ENCODE results near the gene KRTAP5-7. TPM values are rescaled to one million over a fixed set of nuclear protein-coding genes. Genes with fewer than 3 reads are reported as not detected.
"Not testable (repeated sequence)": the region's sequence is repeated elsewhere in the genome, so short reads cannot be mapped to it uniquely, and the experiment has no call there.

Gene KRTAP5-7
- total RNA-seq, 1 donor from 2014 or later, result not detected

DNA sequence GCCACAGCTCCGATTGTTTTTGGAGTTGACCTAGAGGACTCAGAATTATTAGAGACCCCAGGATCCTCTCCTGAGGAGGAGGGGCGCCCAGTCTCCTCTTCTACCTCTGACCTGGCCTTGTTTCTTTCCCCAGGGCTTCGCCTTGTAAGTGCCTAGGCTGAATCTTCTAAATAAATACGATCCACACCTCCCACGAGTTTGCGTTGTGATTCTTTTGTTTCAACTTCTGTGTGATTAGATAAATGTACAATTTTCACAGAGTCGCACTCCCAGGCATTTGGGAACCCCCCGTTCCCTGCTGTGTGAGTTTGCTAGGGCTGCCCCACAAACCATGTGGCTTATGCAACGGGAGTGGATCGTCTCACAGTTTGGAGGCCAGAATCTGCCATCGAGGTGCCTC is 11.9 kb downstream of the KRTAP5-7 start:
- no peak overlapping the region for H3K4me2 ChIP-seq
- peaks cover 14% of the 10 kb centered on the region for H3K4me1 Mint-ChIP-seq
- no peak overlapping the region for H3K27ac Mint-ChIP-seq
- no peaks in the 10 kb centered on the region for H3K4me1 ChIP-seq
- no peak for TF ChIP-seq EZH2phosphoT487 (IDR thresholded peaks at IDR 0.05)
- H3K27me3 Mint-ChIP-seq (ENCODE audit: insufficient read depth, low read depth), result peaks cover 9% of the 10 kb centered on the region
- H3K27me3 ChIP-seq, result no peaks in the 10 kb centered on the region
- H2AFZ ChIP-seq (replicated peaks), result no peak overlapping the region
- peaks cover 5% of the 10 kb centered on the region for H3K9me3 Mint-ChIP-seq
- H3K4me3 Mint-ChIP-seq, result no peak overlapping the region
- H3K4me3 ChIP-seq, result no peak overlapping the region
- H3K9ac ChIP-seq, result no peak overlapping the region
- no peaks in the 10 kb centered on the region for H3K79me2 ChIP-seq (ENCODE audit: low read depth)
- H3K36me3 ChIP-seq, result no peaks in the 10 kb centered on the region
- no peak for DNase-seq (ENCODE audit: low spot score)
- no peaks in the 10 kb centered on the region for H4K20me1 ChIP-seq (ENCODE audit: low read depth)
- no peaks in the 10 kb centered on the region for H3F3A ChIP-seq (ENCODE audit: low read depth)
- H3K9me3 ChIP-seq (ENCODE audit: low read depth), result no peaks in the 10 kb centered on the region
- no peak overlapping the region for H3K27ac ChIP-seq
- H3K36me3 Mint-ChIP-seq, result no peaks in the 10 kb centered on the region

DNA sequence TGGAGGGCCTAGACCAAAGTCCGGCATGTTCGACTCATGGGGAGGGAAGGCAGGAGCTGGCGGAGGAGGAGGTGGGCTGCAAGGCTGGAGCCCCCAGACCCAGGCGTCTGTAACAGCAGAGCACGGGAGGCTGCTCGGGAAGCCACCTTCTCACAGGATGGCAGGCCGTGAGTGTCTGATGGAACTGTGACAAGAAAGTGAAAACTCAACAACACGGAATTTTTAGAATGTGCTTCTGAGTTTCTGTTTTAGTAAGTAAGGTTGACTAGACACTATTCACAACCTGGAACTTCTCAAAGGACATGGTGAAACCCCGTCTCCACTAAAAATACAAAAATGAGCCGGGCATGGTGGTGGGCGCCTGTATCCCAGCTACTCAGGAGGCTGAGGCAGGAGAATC is 12.9 kb downstream of the KRTAP5-7 start:
- H3K27ac ChIP-seq; H3K4me2 ChIP-seq; H3F3A ChIP-seq (ENCODE audit: low read depth); H3K27me3 Mint-ChIP-seq (ENCODE audit: insufficient read depth, low read depth); H3K36me3 ChIP-seq; H3K4me3 Mint-ChIP-seq; H3K9me3 ChIP-seq (ENCODE audit: low read depth); H3K27ac Mint-ChIP-seq; H3K4me3 ChIP-seq; H3K79me2 ChIP-seq (ENCODE audit: low read depth); DNase-seq (ENCODE audit: low spot score); H4K20me1 ChIP-seq (ENCODE audit: low read depth); H3K9ac ChIP-seq; H3K27me3 ChIP-seq; H3K4me1 ChIP-seq; H3K36me3 Mint-ChIP-seq; H3K9me3 Mint-ChIP-seq; H2AFZ ChIP-seq (replicated peaks): not testable (repeated sequence)
- peaks cover 24% of the 10 kb centered on the region for H3K4me1 Mint-ChIP-seq

GRCh38 chr11:71540521-71541304 is 13.6 kb downstream of the KRTAP5-7 start:
- not testable (repeated sequence) for H3K9me3 ChIP-seq (ENCODE audit: low read depth); H3K4me3 ChIP-seq; H3K79me2 ChIP-seq (ENCODE audit: low read depth); H3K4me3 Mint-ChIP-seq; H3K9me3 Mint-ChIP-seq; H2AFZ ChIP-seq (replicated peaks); H3F3A ChIP-seq (ENCODE audit: low read depth); H3K9ac ChIP-seq; H3K36me3 ChIP-seq; H3K4me1 ChIP-seq; DNase-seq (ENCODE audit: low spot score); H3K27me3 Mint-ChIP-seq (ENCODE audit: insufficient read depth, low read depth); H3K4me2 ChIP-seq; H4K20me1 ChIP-seq (ENCODE audit: low read depth); H3K27me3 ChIP-seq; H3K36me3 Mint-ChIP-seq; H3K27ac ChIP-seq
- peaks cover 29% of the 10 kb centered on the region for H3K4me1 Mint-ChIP-seq
- peak overlapping the region; percentile 7 for H3K27ac Mint-ChIP-seq

DNA sequence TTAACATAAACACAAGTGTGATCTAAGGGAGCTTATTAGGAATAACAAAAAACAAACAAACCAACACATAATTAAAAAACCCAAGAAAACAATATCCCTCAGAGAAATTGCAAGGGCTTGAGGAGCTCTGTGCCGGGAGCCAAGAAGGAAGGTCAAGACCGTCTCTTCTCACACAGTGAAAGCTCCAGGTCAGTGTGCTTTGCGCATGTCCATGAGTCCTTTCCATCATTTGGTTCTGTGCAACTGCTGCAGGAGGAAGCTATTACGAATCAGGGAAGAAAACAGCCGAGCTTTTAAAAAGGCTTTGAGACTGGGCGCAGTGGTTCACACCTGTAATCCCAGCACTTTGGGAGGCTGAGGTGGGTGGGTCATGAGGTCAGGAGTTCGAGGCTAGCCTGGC is 15.3 kb downstream of the KRTAP5-7 start:
- no peak for TF ChIP-seq EZH2 (IDR thresholded peaks at IDR 0.05)
- no peak for TF ChIP-seq CTCF (IDR thresholded peaks at IDR 0.05)
- TF ChIP-seq EZH2phosphoT487 (IDR thresholded peaks at IDR 0.05), result no peak
- H3K9me3 Mint-ChIP-seq, result peaks cover 14% of the 10 kb centered on the region
- no peaks in the 10 kb centered on the region for H3F3A ChIP-seq (ENCODE audit: low read depth)
- H3K4me1 ChIP-seq, result no peaks in the 10 kb centered on the region
- H3K9me3 ChIP-seq (ENCODE audit: low read depth), result no peaks in the 10 kb centered on the region
- peaks cover 4% of the 10 kb centered on the region for H3K36me3 Mint-ChIP-seq
- no peak overlapping the region for H3K27ac ChIP-seq
- no peaks in the 10 kb centered on the region for H3K27me3 ChIP-seq
- no peak overlapping the region for H3K4me3 ChIP-seq
- H3K4me2 ChIP-seq, result no peak overlapping the region
- no peak overlapping the region for H3K4me3 Mint-ChIP-seq
- H4K20me1 ChIP-seq (ENCODE audit: low read depth), result no peaks in the 10 kb centered on the region
- H3K36me3 ChIP-seq, result no peaks in the 10 kb centered on the region
- no peak for DNase-seq (ENCODE audit: low spot score)
- peaks cover 13% of the 10 kb centered on the region for H3K27me3 Mint-ChIP-seq (ENCODE audit: insufficient read depth, low read depth)
- H3K4me1 Mint-ChIP-seq, result peaks cover 29% of the 10 kb centered on the region
- no peak overlapping the region for H3K9ac ChIP-seq
- H3K27ac Mint-ChIP-seq, result no peak overlapping the region
- no peaks in the 10 kb centered on the region for H3K79me2 ChIP-seq (ENCODE audit: low read depth)
- no peak overlapping the region for H2AFZ ChIP-seq (replicated peaks)
